HG02970 (cell line): ENCODE measurements around the gene METTL6.
"Not testable (repeated sequence)": the region's sequence is repeated elsewhere in the genome, so short reads cannot be mapped to it uniquely, and the experiment has no call there.

Experiments
- ATAC-seq: cut with Tn5 transposase; IDR thresholded peaks from one replicate; pipeline ENCODE4 v1.9.1; 2021; ENCODE audit warnings: mild to moderate bottlenecking, moderate library complexity, moderate number of reproducible peaks; ENCODE audit not compliant: unreplicated experiment, low FRiP score

The METTL6 gene

GRCh38 chr3:15405448-15406050 is 21.8 kb downstream of the METTL6 start:
- ATAC-seq = no peak

- no peak for ATAC-seq
Measured at GRCh38 chr3:15404767-15405166, 22.6 kb downstream of the METTL6 start.

- ATAC-seq = no peak
Measured at GRCh38 chr3:15403965-15404364, 23.4 kb downstream of the METTL6 start.

GRCh38 chr3:15403495-15403894 is 23.8 kb downstream of the METTL6 start:
- ATAC-seq = no peak

GRCh38 chr3:15401936-15402335 is 25.4 kb downstream of the METTL6 start:
- ATAC-seq = no peak

GRCh38 chr3:15399970-15400369 is 27.4 kb downstream of the METTL6 start:
- ATAC-seq = no peak

- ATAC-seq = not testable (repeated sequence)
Measured at GRCh38 chr3:15398731-15399133, 28.6 kb downstream of the METTL6 start.

- not testable (repeated sequence) for ATAC-seq
Measured at GRCh38 chr3:15393252-15393651, 34.1 kb downstream of the METTL6 start.

GRCh38 chr3:15391007-15391406 is 36.3 kb downstream of the METTL6 start:
- ATAC-seq = no peak

GRCh38 chr3:15390460-15390859 is 36.9 kb downstream of the METTL6 start:
- ATAC-seq = no peak

GRCh38 chr3:15388335-15388734 is 39.0 kb downstream of the METTL6 start:
- not testable (repeated sequence) for ATAC-seq

GRCh38 chr3:15387735-15388134 is 39.6 kb downstream of the METTL6 start:
- no peak for ATAC-seq

GRCh38 chr3:15387171-15387581 is 40.2 kb downstream of the METTL6 start:
- ATAC-seq = no peak

- ATAC-seq = not testable (repeated sequence)
Measured at GRCh38 chr3:15386654-15386955, 40.7 kb downstream of the METTL6 start.

GRCh38 chr3:15385901-15386653 is 41.3 kb downstream of the METTL6 start:
- ATAC-seq = no peak

GRCh38 chr3:15385238-15385695 is 42.1 kb downstream of the METTL6 start:
- not testable (repeated sequence) for ATAC-seq

- ATAC-seq = peak; percentile 69
Measured at GRCh38 chr3:15384510-15385237, 42.7 kb downstream of the METTL6 start.

GRCh38 chr3:15382405-15382923 is 44.9 kb downstream of the METTL6 start:
- ATAC-seq = no peak

- no peak for ATAC-seq
Measured at GRCh38 chr3:15380980-15381890, 46.1 kb downstream of the METTL6 start.
